NCI-H510A treated with DMSO at 0.1 percent for 48 hours (cell line): ENCODE results near the gene ALKBH3.

Experiments
- DNase-seq: peaks from one replicate; lab custom pipeline; 2025; lab: John Stamatoyannopoulos, UW

The ALKBH3 gene

DNA sequence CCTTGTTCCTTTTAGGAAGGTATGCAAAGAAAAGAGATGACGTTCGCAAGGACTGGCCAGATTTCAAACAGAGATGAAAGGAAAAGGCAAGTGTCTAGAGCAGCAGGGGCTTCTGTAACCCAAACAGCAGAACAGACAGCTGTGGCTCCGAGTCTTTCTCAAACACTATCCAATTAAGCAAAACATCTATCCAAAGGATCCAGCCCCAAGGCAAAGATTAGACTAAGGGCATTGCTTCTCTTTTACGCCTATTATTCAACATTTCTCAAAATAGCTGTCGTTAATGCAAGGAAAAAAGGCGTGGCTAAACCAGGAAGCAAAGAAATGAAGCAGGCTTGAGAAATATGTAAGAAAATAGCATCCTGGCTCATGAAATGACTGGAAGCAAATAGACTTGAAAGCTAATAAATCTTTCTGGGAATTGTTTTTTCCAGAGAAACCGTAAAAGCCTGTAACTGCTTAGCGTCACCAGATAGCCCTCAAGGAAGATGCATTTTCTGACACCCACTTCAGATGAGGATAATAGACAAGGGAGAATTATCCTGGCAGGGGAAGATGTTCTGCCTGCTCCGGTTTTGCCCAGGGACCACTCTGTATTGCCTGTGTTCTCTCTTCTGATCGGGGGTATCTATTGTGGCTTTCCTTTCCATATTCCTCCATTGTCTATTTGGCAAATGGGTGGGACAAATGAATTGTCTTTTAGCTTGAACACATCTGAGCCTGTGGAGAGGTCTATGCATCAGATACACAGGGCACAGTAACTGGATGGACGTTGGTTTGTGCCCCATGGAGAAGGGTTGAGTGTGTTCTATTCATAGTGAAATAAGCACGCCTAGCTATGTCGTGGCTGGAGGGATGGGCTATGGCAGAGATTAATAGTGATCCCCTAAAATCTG is 82.0 kb downstream of the ALKBH3 start:
- DNase-seq, result no peak

DNA sequence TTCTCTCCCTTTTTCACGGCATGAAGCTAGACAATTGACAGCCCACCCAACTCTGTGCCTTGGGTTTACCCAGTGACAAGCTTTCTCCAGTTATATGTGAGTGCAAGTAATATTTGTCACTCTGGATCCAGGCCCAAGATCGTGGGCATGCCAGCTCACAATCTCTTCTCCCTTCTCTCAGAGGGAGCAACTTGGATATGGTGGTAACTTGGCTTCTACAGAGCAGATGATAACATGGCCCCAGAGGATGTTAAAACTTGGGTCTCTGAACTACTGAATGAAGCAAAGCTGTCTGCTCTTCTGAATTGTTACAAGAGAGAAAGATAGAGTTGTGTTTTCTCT is 82.6 kb downstream of the ALKBH3 start:
- no peak for DNase-seq

DNA sequence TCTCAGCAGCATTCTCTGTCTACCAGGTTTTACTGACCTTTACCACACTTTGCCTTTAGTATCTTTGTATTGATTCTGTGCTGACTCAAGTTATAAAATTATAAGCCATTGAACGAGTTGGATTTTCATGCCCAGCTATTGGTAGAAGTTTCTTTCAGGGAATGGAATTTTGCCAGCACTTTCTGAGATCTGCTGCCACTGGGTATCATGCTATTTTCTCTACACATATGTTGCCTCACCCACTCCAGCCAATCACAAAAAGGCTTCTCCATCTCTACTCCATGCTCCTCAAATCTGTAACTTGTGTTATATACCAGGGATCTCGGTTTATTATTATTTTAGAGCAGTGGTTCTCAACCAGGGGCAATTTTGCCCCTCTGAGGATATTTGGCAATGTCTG is 87.0 kb downstream of the ALKBH3 start:
- no peak for DNase-seq

- DNase-seq, result no peak
Measured at GRCh38 chr11:43968719-43969118, 88.1 kb downstream of the ALKBH3 start.

- no peak for DNase-seq
Measured at GRCh38 chr11:43969543-43969942, 88.9 kb downstream of the ALKBH3 start.
